Erythroblast (primary cell): ENCODE measurements around the gene PCAT6.
A peak's percentile ranks its signal among the peaks of the same experiment; 100 is the strongest.
"Not testable (repeated sequence)": the region's sequence is repeated elsewhere in the genome, so short reads cannot be mapped to it uniquely, and the experiment has no call there.

Experiments used
- DNase-seq, 2 experiments: peaks; one replicate each; lab custom pipeline; 2025; lab: John Stamatoyannopoulos, UW
- GATA1 ChIP-seq: IDR thresholded peaks from 2 replicates; pipeline ENCODE4 v1.6.1; 2011; ENCODE audit warnings: low read depth, mild to moderate bottlenecking, control low read depth, low read length, moderate library complexity
- POLR2A ChIP-seq: IDR thresholded peaks from 2 replicates; pipeline ENCODE4 v1.6.1; 2011; ENCODE audit warnings: mild to moderate bottlenecking, low read length

PCAT6 gene

GRCh38 chr1:202810615-202811295, at the start of gene PCAT6:
PCAT6 (plus strand) TSS chr1:202810954.
- TF ChIP-seq GATA1 (no peak), POLR2A (peak; percentile 61)
- peak; percentile 94 for DNase-seq

GRCh38 chr1:202762019-202762418, 48.7 kb upstream of the PCAT6 start:
- TF ChIP-seq POLR2A (no peak), GATA1 (no peak)

GRCh38 chr1:202765721-202766120, 45.0 kb upstream of the PCAT6 start:
- TF ChIP-seq POLR2A (no peak), GATA1 (no peak)
- no peak for DNase-seq

More at GRCh38 chr1:202762019-202762418, 48.7 kb upstream of the PCAT6 start:
- no peak for DNase-seq

- TF ChIP-seq POLR2A (no peak), GATA1 (no peak)
- DNase-seq, result no peak
Measured at GRCh38 chr1:202770135-202770534, 40.6 kb upstream of the PCAT6 start.

- no peak for DNase-seq
- no peak for TF ChIP-seq POLR2A
- no peak for TF ChIP-seq GATA1
Measured at GRCh38 chr1:202781180-202781579, 29.6 kb upstream of the PCAT6 start.

GRCh38 chr1:202786804-202787203, 23.9 kb upstream of the PCAT6 start:
- TF ChIP-seq GATA1, result no peak
- DNase-seq, result no peak

- no peak for DNase-seq
- TF ChIP-seq POLR2A (no peak), GATA1 (no peak)
Measured at GRCh38 chr1:202788800-202789199, 22.0 kb upstream of the PCAT6 start.

GRCh38 chr1:202791077-202791747, 19.5 kb upstream of the PCAT6 start:
- TF ChIP-seq POLR2A (no peak), GATA1 (no peak)
- DNase-seq, result no peak

GRCh38 chr1:202794051-202794740, 16.6 kb upstream of the PCAT6 start:
- TF ChIP-seq POLR2A (no peak), GATA1 (no peak)
- DNase-seq, result no peak

DNA sequence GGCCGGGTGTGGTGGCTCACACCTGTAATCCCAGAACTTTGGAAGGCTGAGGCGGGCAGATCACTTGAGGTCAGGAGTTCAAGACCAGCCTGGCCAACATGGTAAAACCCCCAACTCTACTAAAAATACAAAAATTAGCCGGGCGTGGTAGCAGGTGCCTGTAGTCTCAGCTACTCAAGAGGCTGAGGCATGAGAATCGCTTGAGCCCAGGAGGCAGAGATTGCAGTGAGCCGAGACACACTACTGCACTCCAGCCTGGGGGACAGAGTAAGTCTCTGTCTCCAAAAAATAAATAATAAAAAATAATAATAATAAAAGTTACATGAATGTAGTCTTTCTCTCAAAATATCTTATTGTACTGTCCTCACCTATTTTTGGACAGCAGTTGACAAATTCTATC, 15.8 kb upstream of the PCAT6 start:
- not testable (repeated sequence) for DNase-seq

- DNase-seq, result no peak
- no peak for TF ChIP-seq GATA1
- no peak for TF ChIP-seq POLR2A
Measured at GRCh38 chr1:202796670-202797069, 14.1 kb upstream of the PCAT6 start.

DNA sequence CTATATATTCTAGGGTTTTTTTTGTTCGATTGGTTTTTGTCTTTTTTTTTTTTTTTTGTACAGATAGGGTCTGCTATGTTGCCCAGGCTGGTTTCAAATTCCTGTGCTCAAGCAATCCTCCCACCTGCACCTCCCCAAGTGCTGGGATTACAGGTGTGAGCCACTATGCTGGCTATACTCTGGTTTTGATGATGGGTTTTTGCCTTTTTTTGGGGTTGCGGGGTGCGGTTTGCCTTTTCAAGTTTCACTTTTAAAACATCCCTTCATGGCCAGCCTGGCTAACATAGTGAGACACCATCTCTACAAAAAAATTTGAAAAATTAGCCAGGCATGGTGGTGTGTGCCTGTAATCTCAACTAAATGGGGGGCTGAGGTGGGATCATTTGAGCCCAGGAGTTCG, 12.5 kb upstream of the PCAT6 start:
- TF ChIP-seq GATA1, result no peak
- TF ChIP-seq POLR2A, result no peak
- no peak for DNase-seq

DNA sequence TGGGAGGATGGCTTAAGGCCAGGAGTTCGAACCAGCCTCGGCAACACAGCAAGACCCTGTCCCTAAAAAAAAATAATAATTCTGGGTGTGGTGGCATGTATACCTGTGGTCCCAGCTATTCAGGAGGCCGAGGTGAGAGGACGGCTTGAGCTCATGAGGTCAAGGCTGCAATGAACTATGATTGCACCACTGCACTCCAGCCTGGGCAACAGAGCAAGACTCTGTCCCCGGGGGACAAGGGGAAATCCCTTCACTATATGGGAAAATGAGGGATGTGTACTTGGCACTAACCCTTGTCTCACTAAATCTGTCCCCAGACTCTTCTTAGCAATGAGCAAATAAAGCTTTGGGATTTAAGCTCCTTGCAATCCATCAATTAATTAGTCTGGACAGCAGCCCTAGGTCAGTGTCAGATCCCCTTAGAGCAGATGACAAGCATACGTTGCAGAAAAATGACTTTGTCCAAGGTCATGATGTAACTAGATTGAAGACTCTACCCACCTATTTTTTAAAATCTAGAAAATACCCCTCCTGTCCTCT, 11.9 kb upstream of the PCAT6 start:
- TF ChIP-seq GATA1 (no peak), POLR2A (no peak)
- DNase-seq, result no peak

- TF ChIP-seq GATA1 (no peak), POLR2A (no peak)
- no peak for DNase-seq
Measured at GRCh38 chr1:202800742-202801141, 10.0 kb upstream of the PCAT6 start.

DNA sequence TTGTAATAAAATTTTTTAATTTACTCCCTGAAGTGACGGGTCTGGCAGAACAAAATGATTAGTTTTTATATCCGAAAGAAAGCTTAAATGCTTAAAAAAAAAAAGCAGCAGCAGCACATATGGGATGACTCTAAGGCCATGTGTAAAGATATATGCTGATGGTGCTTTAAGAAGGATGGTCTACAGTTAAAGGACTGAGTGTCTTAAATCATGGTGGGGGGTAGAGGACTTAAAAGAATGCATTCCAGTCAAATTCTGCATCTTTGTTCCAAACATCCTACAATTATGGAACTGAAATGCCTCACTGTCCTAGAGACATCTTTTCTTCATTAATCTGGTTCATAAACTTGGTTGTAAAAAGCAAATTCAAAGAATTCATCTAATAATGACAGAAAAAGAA, 9.6 kb upstream of the PCAT6 start:
- TF ChIP-seq GATA1 (no peak), POLR2A (no peak)
- DNase-seq, result no peak

GRCh38 chr1:202802034-202802433, 8.7 kb upstream of the PCAT6 start:
- DNase-seq, result no peak
- no peak for TF ChIP-seq POLR2A
- TF ChIP-seq GATA1, result no peak
